ENCODE measurements around the gene XPNPEP1.

Gene XPNPEP1

GRCh38 chr10:109906316-109906715, 17.0 kb downstream of the XPNPEP1 start:
- TF ChIP-seq NFIC (IDR thresholded peaks at IDR 0.05) (no peak), USF1 (IDR thresholded peaks at IDR 0.05) (no peak), RAD21 (IDR thresholded peaks at IDR 0.05; ENCODE audit: low read depth) (no peak), EP300 (IDR thresholded peaks at IDR 0.05; ENCODE audit: borderline replicate concordance) (no peak), REST (IDR thresholded peaks at IDR 0.05; ENCODE audit: low read depth) (no peak), FOXM1 (IDR thresholded peaks at IDR 0.05; ENCODE audit: borderline replicate concordance, low read depth) (no peak), CREB1 (IDR thresholded peaks at IDR 0.05; ENCODE audit: low read depth) (no peak), YY1 (IDR thresholded peaks at IDR 0.05; ENCODE audit: low read depth) (no peak), TCF12 (IDR thresholded peaks at IDR 0.05; ENCODE audit: low read depth) (no peak), MAX (IDR thresholded peaks at IDR 0.05) (no peak), ZBTB7A (IDR thresholded peaks at IDR 0.05; ENCODE audit: low read depth) (no peak), TAF1 (IDR thresholded peaks at IDR 0.05; ENCODE audit: low read depth) (no peak), CEBPB (IDR thresholded peaks at IDR 0.05) (no peak), TEAD4 (IDR thresholded peaks at IDR 0.05) (no peak), EGR1 (IDR thresholded peaks at IDR 0.05) (no peak)

- TF ChIP-seq EGR1 (IDR thresholded peaks at IDR 0.05) (no peak), ZBTB7A (IDR thresholded peaks at IDR 0.05; ENCODE audit: low read depth) (no peak)
These were observed 18.9 kb downstream of the XPNPEP1 start for GRCh38 chr10:109904397-109904796.

GRCh38 chr10:109902992-109903947, 20.0 kb downstream of the XPNPEP1 start:
- TF ChIP-seq EGR1 (IDR thresholded peaks at IDR 0.05) (no peak), MAX (IDR thresholded peaks at IDR 0.05) (no peak), CREB1 (IDR thresholded peaks at IDR 0.05; ENCODE audit: low read depth) (no peak), FOXM1 (IDR thresholded peaks at IDR 0.05; ENCODE audit: borderline replicate concordance, low read depth) (no peak), REST (IDR thresholded peaks at IDR 0.05; ENCODE audit: low read depth) (no peak), CEBPB (IDR thresholded peaks at IDR 0.05) (no peak), EP300 (IDR thresholded peaks at IDR 0.05; ENCODE audit: borderline replicate concordance) (no peak), ZBTB7A (IDR thresholded peaks at IDR 0.05; ENCODE audit: low read depth) (no peak)

- TF ChIP-seq REST (IDR thresholded peaks at IDR 0.05; ENCODE audit: low read depth): no peak
- TF ChIP-seq ZBTB7A (IDR thresholded peaks at IDR 0.05; ENCODE audit: low read depth): no peak
- TF ChIP-seq TEAD4 (IDR thresholded peaks at IDR 0.05): no peak
- no peak for TF ChIP-seq USF1 (IDR thresholded peaks at IDR 0.05)
- TF ChIP-seq CREB1 (IDR thresholded peaks at IDR 0.05; ENCODE audit: low read depth): no peak
- TF ChIP-seq MAX (IDR thresholded peaks at IDR 0.05): no peak
- no peak for TF ChIP-seq YY1 (IDR thresholded peaks at IDR 0.05; ENCODE audit: low read depth)
- no peak for TF ChIP-seq EP300 (IDR thresholded peaks at IDR 0.05; ENCODE audit: borderline replicate concordance)
- no peak for TF ChIP-seq TAF1 (IDR thresholded peaks at IDR 0.05; ENCODE audit: low read depth)
- no peak for TF ChIP-seq CEBPB (IDR thresholded peaks at IDR 0.05)
- no peak for TF ChIP-seq NFIC (IDR thresholded peaks at IDR 0.05)
- no peak for TF ChIP-seq EGR1 (IDR thresholded peaks at IDR 0.05)
- TF ChIP-seq RAD21 (IDR thresholded peaks at IDR 0.05; ENCODE audit: low read depth): no peak
- no peak for TF ChIP-seq FOXM1 (IDR thresholded peaks at IDR 0.05; ENCODE audit: borderline replicate concordance, low read depth)
- TF ChIP-seq TCF12 (IDR thresholded peaks at IDR 0.05; ENCODE audit: low read depth): no peak
These were observed 23.7 kb downstream of the XPNPEP1 start for GRCh38 chr10:109899356-109900331.

Data from Ishikawa (cell line).